GM19467 (cell line): ENCODE data around the gene RIN1.
"Not testable (repeated sequence)": the region's sequence is repeated elsewhere in the genome, so short reads cannot be mapped to it uniquely, and the experiment has no call there.

Experiments
- ATAC-seq: cut with Tn5 transposase; IDR thresholded peaks from one replicate; pipeline ENCODE4 v1.9.1; 2021; ENCODE audit warnings: mild to moderate bottlenecking, moderate library complexity; ENCODE audit not compliant: unreplicated experiment

RIN1 gene

DNA sequence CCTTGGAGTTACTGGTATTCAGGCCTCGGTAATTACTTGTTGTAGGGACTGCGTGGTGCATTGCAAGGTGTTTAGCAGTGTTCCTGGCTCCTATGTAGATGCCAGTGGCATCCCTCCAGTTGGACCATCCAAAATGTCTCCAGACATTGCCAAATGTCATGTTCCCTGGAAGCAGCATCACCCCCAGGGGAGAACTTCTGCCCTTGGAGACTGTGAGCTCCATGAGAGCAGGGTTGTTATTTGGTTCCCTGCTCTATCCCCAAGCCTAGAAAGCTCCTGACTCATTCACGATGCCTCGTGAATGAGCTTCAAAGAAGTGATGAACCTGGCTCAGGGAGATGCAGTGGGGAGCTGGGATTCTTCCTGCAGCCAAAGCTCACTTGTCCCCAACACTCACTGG lies 14.6 kb downstream of the RIN1 start:
- no peak for ATAC-seq

GRCh38 chr11:66320748-66321147 lies 15.5 kb downstream of the RIN1 start:
- not testable (repeated sequence) for ATAC-seq

- ATAC-seq, result not testable (repeated sequence)
These were observed 15.9 kb downstream of the RIN1 start for GRCh38 chr11:66320289-66320688.

DNA sequence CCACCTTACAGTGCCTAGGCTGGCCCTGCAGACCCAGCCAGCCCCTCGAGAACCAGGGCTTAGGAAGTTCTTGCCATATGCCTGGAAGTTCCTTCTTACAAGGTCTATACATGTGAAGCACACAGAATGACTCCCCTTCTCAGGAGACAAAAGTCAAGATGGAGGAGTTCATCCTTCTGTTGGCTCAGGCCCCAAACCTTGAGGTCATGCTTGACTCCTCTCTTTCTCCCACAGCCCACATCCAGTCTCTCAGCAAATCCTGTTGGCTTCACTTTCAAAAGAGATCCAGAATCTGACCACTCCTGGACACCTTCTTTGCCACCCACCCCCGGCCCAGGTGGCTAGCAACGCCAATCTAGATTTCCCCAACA lies 17.6 kb downstream of the RIN1 start:
- no peak for ATAC-seq

- ATAC-seq, result no peak
These were observed 18.3 kb downstream of the RIN1 start for GRCh38 chr11:66317723-66318599.

GRCh38 chr11:66317322-66317722 lies 18.9 kb downstream of the RIN1 start:
- no peak for ATAC-seq

GRCh38 chr11:66316849-66317251 lies 19.4 kb downstream of the RIN1 start, which contains the start of gene CD248:
TSS of gene CD248 (minus strand) at chr11:66317044. CDS start at chr11:66317027, 17 bp downstream.
- no peak for ATAC-seq

GRCh38 chr11:66315921-66316811 lies 20.1 kb downstream of the RIN1 start:
- no peak for ATAC-seq

DNA sequence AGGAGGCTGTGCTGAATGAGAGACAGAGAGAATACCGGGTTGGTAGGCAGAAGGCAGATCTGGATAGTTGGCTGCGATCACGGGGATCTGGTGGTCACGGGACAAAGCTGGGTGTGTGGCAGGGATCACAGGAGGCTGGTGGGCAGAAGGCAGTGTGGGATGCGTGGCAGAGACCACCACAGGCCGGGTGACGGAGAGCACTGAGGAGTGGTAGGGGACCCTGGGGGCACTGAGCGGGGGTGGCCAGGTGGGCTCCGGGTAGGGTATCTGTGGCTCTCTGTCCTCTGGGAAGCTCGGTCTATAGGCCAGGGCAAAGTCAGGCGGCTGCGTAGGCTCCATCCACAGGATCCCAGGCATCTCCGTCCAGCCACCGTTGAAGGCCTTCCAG lies 20.7 kb downstream of the RIN1 start:
- no peak for ATAC-seq

- ATAC-seq, result no peak
These were observed 21.4 kb downstream of the RIN1 start for GRCh38 chr11:66314561-66315497.

GRCh38 chr11:66314186-66314501 lies 22.1 kb downstream of the RIN1 start:
- ATAC-seq, result no peak

DNA sequence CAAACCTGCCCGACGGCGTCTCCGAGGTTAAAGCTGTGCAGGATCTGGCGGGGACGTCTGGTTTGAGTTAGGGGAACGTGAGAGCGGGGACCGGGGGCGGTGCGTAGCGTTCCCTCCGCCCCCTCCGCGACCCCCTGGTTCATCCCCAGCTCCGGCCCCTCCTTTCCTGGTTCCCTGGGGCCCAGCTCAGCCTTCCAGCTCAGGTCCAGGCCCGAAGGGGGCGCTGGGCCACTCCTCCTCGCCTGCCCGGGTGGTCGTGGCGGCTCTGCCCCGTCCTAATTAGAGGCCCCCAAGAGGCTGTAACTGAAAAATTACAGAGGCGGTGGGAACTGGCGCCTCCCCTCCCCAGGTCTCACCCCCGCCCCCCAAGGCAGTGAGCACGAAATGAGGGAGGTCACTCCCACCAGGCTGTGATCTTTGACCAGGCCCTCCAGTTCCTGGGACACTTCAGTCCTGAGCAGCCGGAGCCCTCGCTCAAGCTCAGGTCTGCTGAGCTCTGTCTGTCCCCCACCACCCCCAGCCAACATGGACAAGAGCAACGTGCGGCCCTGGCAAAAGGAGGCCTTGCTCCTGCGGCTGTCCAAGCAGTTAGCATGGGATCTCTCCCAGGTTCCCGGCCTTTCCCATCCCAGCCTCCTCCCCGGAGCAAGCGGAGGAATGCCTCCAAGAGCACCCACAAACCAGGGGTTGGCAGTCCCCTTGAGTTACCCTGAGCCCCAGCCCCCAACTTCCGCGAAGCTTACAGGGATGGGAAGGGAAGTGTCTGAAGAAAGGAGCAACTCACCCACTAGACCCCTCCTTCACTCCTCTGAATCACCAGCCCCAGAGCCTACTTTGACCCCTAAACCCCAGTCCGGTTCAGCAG lies 22.7 kb downstream of the RIN1 start:
- no peak for ATAC-seq

GRCh38 chr11:66312549-66313320 lies 23.5 kb downstream of the RIN1 start:
- peak; percentile 42 for ATAC-seq

GRCh38 chr11:66311965-66312548 lies 24.2 kb downstream of the RIN1 start:
- peak; percentile 70 for ATAC-seq

DNA sequence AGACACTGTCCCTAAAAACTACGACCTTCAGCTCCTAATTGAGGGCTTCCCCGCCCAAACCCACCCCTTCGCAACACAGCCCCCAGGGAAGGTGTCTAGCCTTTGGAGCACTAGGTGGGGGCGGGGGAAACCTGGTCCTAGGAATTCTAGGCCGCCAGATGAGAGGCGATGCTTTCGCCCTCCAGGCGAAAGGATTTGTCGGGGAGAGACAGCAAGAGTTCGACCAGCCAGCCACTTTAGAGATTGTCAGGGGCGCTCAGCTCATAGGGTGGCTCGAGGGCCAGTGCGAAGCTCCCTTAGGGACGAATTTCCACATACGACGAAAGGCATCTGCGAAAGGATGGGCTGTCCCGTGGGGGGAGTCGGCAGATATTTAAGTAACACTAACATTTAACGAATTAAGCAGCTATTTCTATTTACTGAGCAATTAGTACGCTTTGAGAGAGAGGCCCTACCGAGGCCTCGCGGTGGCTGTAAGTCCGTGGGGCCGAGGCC lies 24.7 kb downstream of the RIN1 start:
- no peak for ATAC-seq

DNA sequence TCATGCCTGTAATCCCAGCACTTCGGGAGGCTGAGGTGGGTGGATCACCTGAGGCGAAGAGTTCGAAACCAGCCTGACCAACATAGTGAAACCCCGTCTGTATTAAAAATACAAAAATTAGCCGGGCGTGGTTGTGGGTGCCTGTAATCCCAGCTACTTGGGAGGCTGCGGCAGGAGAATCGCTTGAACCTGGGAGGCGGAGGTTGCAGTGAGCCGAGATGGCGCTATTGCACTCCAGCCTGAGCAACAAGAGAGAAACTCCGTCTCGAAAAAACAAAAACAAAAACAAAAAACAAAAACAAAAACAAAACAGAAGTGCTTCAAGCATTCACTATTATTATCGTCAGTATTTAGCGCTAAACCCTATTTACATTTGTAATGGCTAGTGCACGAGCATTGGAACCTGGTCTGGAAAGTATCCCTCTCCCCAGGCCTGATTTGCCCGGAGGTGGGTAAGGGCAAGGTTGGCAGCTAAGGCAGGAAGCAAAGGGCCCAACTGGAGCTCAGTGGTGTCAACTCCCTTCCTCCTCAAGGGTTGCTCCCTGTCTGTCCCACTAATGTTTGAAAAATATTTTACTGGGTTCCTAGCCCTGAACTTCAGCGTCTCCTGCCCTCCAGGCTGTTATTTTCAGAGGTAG lies 25.3 kb downstream of the RIN1 start:
- not testable (repeated sequence) for ATAC-seq

DNA sequence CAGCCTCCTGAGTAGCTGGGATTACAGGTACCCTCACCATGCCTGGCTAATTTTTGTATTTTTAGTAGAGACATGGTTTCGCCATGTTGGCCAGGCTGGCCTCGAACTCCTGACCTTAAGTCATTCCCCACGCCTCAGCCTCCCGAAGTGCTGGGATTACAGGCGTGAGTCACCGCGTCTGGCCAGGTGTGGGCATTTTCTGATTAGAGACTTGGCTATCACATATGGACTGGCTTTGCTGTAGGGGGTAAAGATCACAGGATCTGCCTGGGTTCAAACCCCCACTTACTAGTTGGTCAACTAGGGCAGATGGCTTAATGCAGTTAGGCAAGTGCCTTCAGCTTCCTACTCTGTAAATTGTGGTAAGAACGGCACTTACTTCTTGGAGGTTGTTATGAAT lies 25.9 kb downstream of the RIN1 start:
- ATAC-seq, result no peak

GRCh38 chr11:66309475-66309874 lies 26.8 kb downstream of the RIN1 start:
- ATAC-seq, result no peak
